Measurements from ENCODE around the gene LEKR1. TPM values are rescaled to one million over a fixed set of nuclear protein-coding genes. Genes with fewer than 3 reads are reported as not detected.

The LEKR1 gene
- total and polyA plus RNA-seq, 9 of the 15 experiments (the other 6 are each of a cell fraction or from before 2014, with no cell fraction given): 0.76 to 1.8 (median 1.2) TPM

- H3K27ac ChIP-seq (ENCODE audit: extremely low read depth, low read depth, low read length): no peak overlapping the region
- no peaks in the 10 kb centered on the region for H3K9me1 ChIP-seq (ENCODE audit: control insufficient read depth, insufficient read depth, low read length)
- TF ChIP-seq RBM34 (IDR thresholded peaks at IDR 0.05; ENCODE audit: borderline replicate concordance, insufficient read depth, low read length): no peak
- no peak for TF ChIP-seq ETS2 (tag; IDR thresholded peaks at IDR 0.05; ENCODE audit: borderline replicate concordance, poor library complexity, severe bottlenecking)
- TF ChIP-seq PTBP1 (IDR thresholded peaks at IDR 0.05; ENCODE audit: low read depth, low read length): no peak
- TF ChIP-seq CGGBP1 (CRISPR knock-in tag; IDR thresholded peaks at IDR 0.05): no peak
- TF ChIP-seq YY1 (IDR thresholded peaks at IDR 0.05; ENCODE audit: borderline replicate concordance in 1 of 3, control insufficient read depth in 1 of 3, extremely low read depth in 1 of 3, insufficient read depth in 3 of 3, insufficient read length in 1 of 3, insufficient replicate concordance in 2 of 3, low read depth in 1 of 3, low read length in 2 of 3): no peak
- no peak for TF ChIP-seq ELF1 (tag; IDR thresholded peaks at IDR 0.05)
- no peak for TF ChIP-seq KLF13 (tag; IDR thresholded peaks at IDR 0.05; ENCODE audit: borderline replicate concordance, low read depth)
- no peak for TF ChIP-seq POLR3A (IDR thresholded peaks at IDR 0.05; ENCODE audit: borderline replicate concordance, extremely low read depth, insufficient read depth, insufficient read length)
- no peak for TF ChIP-seq JUNB (CRISPR knock-in tag; conservative IDR thresholded peaks at IDR 0.05)
- TF ChIP-seq HNRNPUL1 (IDR thresholded peaks at IDR 0.05; ENCODE audit: low read length): no peak
- TF ChIP-seq ZNF318 (IDR thresholded peaks at IDR 0.05; ENCODE audit: borderline replicate concordance in 1 of 2, low read depth in 1 of 2): no peak
- TF ChIP-seq TRIM24 (IDR thresholded peaks at IDR 0.05): no peak
- ATAC-seq (no peak), DNase-seq (ENCODE audit: extremely low read depth in 1 of 4, low spot score in 3 of 4) (no peak), FAIRE-seq (no peak)
- WGBS (ENCODE audit: insufficient coverage, low coverage, missing lambda C conversion rate): 0% methylated on average over 1 of the region's 1 CpG
- CTCF ChIA-PET (ENCODE audit: low intra/inter-chr PET ratio): no interaction called here
- no peaks in the 10 kb centered on the region for H4K20me1 ChIP-seq (replicated peaks; ENCODE audit: control insufficient read depth, insufficient read depth, low read length)
- no peaks in the 10 kb centered on the region for H3K9me3 ChIP-seq (replicated peaks; ENCODE audit: control insufficient read depth, insufficient read depth, low read depth, low read length)
- H3K36me3 ChIP-seq (ENCODE audit: control insufficient read depth, insufficient read depth, low read length): no peaks in the 10 kb centered on the region
- BruUV-seq (replicated peaks): no TSS peak
- in situ Hi-C loops (cut with MboI): no loop called here
- no peaks in the 10 kb centered on the region for H3K79me2 ChIP-seq (ENCODE audit: control insufficient read depth, insufficient read depth, low read length)
- H3K4me3 ChIP-seq: no peak overlapping the region
- no peaks in the 10 kb centered on the region; a peak in 1 of 5 replicates for H3K4me1 ChIP-seq (replicated peaks in 1 of 2; ENCODE audit: control insufficient read depth in 2 of 2, insufficient read depth in 2 of 2, low read length in 2 of 2)
- intact Hi-C loops (cut with micrococcal nuclease): no loop called here
- H3K27me3 ChIP-seq (ENCODE audit: control insufficient read depth in 2 of 2, insufficient read depth in 2 of 2, low read length in 2 of 2): no peaks in the 10 kb centered on the region
- no peak overlapping the region for H3K9ac ChIP-seq (ENCODE audit: insufficient read depth in 1 of 2, low read depth in 2 of 2, low read length in 2 of 2)
- POLR2A ChIA-PET: no interaction called here
- H3K4me2 ChIP-seq (ENCODE audit: insufficient read depth, low read length): no peak overlapping the region
- H2AFZ ChIP-seq (ENCODE audit: low read depth, low read length): no peak overlapping the region
These were observed 233.0 kb downstream of the LEKR1 start for GRCh38 chr3:157059181-157059580.

Data from K562 (cell line).